ENCODE data around the gene SGSM2. TPM values are rescaled to one million over a fixed set of nuclear protein-coding genes. Genes with fewer than 3 reads are reported as not detected.

Gene SGSM2
- polyA plus RNA-seq, 1 donor (not counting 4 experiments of a cell fraction or from before 2014, with no cell fraction given): 16.4 TPM

DNA sequence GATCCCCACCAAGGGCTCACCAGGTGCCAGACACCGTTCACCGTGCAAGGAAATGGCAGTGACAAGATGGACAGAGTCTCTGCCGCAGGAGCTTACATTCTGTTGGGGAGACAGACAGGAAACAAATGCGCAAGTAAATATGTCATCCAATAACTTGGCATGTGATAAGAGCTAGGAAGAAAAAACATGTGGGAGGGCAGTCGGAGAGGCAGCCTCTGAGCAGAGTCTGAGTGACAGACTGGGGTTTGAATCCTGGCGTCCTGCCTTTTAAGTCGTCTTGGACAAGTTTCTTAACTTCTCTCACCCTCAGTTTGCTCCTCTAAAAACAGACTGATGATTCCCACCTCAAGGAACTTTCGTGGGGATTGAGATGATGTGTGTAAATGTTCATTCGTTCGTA, 7.2 kb downstream of the SGSM2 start:
- no peak for TF ChIP-seq EZH2 (IDR thresholded peaks at IDR 0.05; ENCODE audit: low read length)
- H3K9me1 ChIP-seq (ENCODE audit: control insufficient read depth, extremely low read depth, insufficient read depth, low read length): no peaks in the 10 kb centered on the region
- FAIRE-seq (no peak), DNase-seq (ENCODE audit: low read depth, low spot score) (no peak)
- H3K9me3 ChIP-seq (ENCODE audit: control insufficient read depth, low read depth, low read length): no peaks in the 10 kb centered on the region
- H3K27me3 ChIP-seq (ENCODE audit: control insufficient read depth, extremely low read depth, insufficient read depth, low read length): no peaks in the 10 kb centered on the region
- dilution Hi-C loops (cut with MboI; ENCODE audit: extremely low pct_ligation_motif_present, low sequenced_read_pairs): no loop called here
- H3K9ac ChIP-seq (ENCODE audit: control insufficient read depth, extremely low read depth, insufficient read depth, low read length): no peak overlapping the region
- no peak overlapping the region for H3K27ac ChIP-seq (ENCODE audit: control insufficient read depth, insufficient read depth, low read length)
- no peaks in the 10 kb centered on the region for H3K79me2 ChIP-seq (ENCODE audit: control insufficient read depth, insufficient read depth, low read length)
- H3K4me2 ChIP-seq (ENCODE audit: control insufficient read depth, extremely low read depth, insufficient read depth, low read depth, low read length): no peak overlapping the region
- H3K36me3 ChIP-seq (ENCODE audit: control insufficient read depth in 2 of 2, extremely low read depth in 1 of 2, insufficient read depth in 2 of 2, low read length in 2 of 2): peaks cover 3 to 4% of the 10 kb centered on the region in 2 experiments
- peaks cover 3% of the 10 kb centered on the region for H3K4me1 ChIP-seq (ENCODE audit: control insufficient read depth, extremely low read depth, insufficient read depth, low read length)
- peaks cover 4% of the 10 kb centered on the region for H4K20me1 ChIP-seq (ENCODE audit: control insufficient read depth, extremely low read depth, insufficient read depth, low read length)
- H3K4me3 ChIP-seq (ENCODE audit: control insufficient read depth in 2 of 3, extremely low read depth in 1 of 3, insufficient read depth in 2 of 3, low read depth in 1 of 3, low read length in 3 of 3): no peak overlapping the region
- no peak overlapping the region for H2AFZ ChIP-seq (ENCODE audit: control insufficient read depth, low read length)

DNA sequence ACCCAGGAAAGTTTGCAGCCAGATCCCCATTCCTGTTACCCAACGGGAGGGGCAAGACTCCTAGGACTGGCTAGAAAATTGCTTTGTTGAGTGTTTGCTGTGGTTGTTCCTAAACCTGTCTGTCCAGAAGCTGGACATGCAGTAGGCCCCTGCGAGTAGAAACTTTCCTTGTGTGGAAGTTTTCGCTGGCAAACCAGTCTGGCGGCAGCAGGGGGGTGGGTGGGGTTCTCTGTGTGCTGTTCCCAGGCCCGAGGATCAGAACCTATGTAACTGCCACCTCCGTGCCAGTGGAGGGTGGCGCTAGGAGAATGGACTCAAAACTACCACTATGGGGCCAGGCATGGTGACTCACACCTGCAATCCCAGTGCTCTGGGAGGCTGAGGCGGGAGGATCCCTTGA, 9.2 kb downstream of the SGSM2 start:
- H3K9ac ChIP-seq (ENCODE audit: control insufficient read depth, extremely low read depth, insufficient read depth, low read length): no peak overlapping the region
- H3K4me1 ChIP-seq (ENCODE audit: control insufficient read depth, extremely low read depth, insufficient read depth, low read length): peaks cover 3% of the 10 kb centered on the region
- dilution Hi-C loops (cut with MboI; ENCODE audit: extremely low pct_ligation_motif_present, low sequenced_read_pairs): no loop called here
- TF ChIP-seq, protein P1, sequence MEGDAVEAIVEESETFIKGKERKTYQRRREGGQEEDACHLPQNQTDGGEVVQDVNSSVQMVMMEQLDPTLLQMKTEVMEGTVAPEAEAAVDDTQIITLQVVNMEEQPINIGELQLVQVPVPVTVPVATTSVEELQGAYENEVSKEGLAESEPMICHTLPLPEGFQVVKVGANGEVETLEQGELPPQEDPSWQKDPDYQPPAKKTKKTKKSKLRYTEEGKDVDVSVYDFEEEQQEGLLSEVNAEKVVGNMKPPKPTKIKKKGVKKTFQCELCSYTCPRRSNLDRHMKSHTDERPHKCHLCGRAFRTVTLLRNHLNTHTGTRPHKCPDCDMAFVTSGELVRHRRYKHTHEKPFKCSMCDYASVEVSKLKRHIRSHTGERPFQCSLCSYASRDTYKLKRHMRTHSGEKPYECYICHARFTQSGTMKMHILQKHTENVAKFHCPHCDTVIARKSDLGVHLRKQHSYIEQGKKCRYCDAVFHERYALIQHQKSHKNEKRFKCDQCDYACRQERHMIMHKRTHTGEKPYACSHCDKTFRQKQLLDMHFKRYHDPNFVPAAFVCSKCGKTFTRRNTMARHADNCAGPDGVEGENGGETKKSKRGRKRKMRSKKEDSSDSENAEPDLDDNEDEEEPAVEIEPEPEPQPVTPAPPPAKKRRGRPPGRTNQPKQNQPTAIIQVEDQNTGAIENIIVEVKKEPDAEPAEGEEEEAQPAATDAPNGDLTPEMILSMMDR (optimal IDR thresholded peaks at IDR 0.05 in 1 of 3, IDR thresholded peaks at IDR 0.05 in 1 of 3, conservative IDR thresholded peaks at IDR 0.05 in 1 of 3; ENCODE audit: extremely low read depth in 1 of 3, insufficient read depth in 2 of 3, low read length in 3 of 3): no peak
- no peak for TF ChIP-seq EZH2 (IDR thresholded peaks at IDR 0.05; ENCODE audit: low read length)
- H3K27ac ChIP-seq (ENCODE audit: control insufficient read depth, insufficient read depth, low read length): no peak overlapping the region
- FAIRE-seq (no peak), DNase-seq (ENCODE audit: low read depth, low spot score) (no peak)
- no peaks in the 10 kb centered on the region for H3K9me1 ChIP-seq (ENCODE audit: control insufficient read depth, extremely low read depth, insufficient read depth, low read length)
- H3K79me2 ChIP-seq (ENCODE audit: control insufficient read depth, insufficient read depth, low read length): no peaks in the 10 kb centered on the region
- no peak overlapping the region for H2AFZ ChIP-seq (ENCODE audit: control insufficient read depth, low read length)
- peaks cover 4% of the 10 kb centered on the region for H4K20me1 ChIP-seq (ENCODE audit: control insufficient read depth, extremely low read depth, insufficient read depth, low read length)
- H3K27me3 ChIP-seq (ENCODE audit: control insufficient read depth, extremely low read depth, insufficient read depth, low read length): no peaks in the 10 kb centered on the region
- peaks cover 2 to 7% of the 10 kb centered on the region in 2 experiments for H3K36me3 ChIP-seq (ENCODE audit: control insufficient read depth in 2 of 2, extremely low read depth in 1 of 2, insufficient read depth in 2 of 2, low read length in 2 of 2)
- no peak overlapping the region for H3K4me3 ChIP-seq (ENCODE audit: control insufficient read depth in 2 of 3, extremely low read depth in 1 of 3, insufficient read depth in 2 of 3, low read depth in 1 of 3, low read length in 3 of 3)
- H3K4me2 ChIP-seq (ENCODE audit: control insufficient read depth, extremely low read depth, insufficient read depth, low read depth, low read length): no peak overlapping the region
- no peaks in the 10 kb centered on the region for H3K9me3 ChIP-seq (ENCODE audit: control insufficient read depth, low read depth, low read length)

All from keratinocyte (primary cell).